Right kidney (tissue), 9 donors: ENCODE measurements around the gene KLHDC3.

Experiments
- DNase-seq: peaks from one replicate; pipeline ENCODE4 v3.0.0-alpha.2; 2016
- long read RNA-seq, 8 donors: transcript quantifications; one replicate each; lab custom pipeline, GENCODE V29; 2026

Gene KLHDC3, protein sequence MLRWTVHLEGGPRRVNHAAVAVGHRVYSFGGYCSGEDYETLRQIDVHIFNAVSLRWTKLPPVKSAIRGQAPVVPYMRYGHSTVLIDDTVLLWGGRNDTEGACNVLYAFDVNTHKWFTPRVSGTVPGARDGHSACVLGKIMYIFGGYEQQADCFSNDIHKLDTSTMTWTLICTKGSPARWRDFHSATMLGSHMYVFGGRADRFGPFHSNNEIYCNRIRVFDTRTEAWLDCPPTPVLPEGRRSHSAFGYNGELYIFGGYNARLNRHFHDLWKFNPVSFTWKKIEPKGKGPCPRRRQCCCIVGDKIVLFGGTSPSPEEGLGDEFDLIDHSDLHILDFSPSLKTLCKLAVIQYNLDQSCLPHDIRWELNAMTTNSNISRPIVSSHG
- long read RNA-seq, donor 1, transcript KLHDC3-202 (11 exons, 1,909 nt) = major isoform, 48 of 56 reads
- long read RNA-seq, donor 1, partial matches to known transcripts = 8 of 56 reads
- long read RNA-seq, donor 1, other reads (novel, unspliced or antisense) = 0 of 56 reads
- long read RNA-seq, donor 2, transcript KLHDC3-202 (11 exons, 1,909 nt) = major isoform, 25 of 30 reads
- long read RNA-seq, donor 2, partial matches to known transcripts = 5 of 30 reads
- long read RNA-seq, donor 2, other reads (novel, unspliced or antisense) = 0 of 30 reads
- long read RNA-seq, donor 3, transcript KLHDC3-202 (11 exons, 1,909 nt) = major isoform, 25 of 39 reads
- long read RNA-seq, donor 3, partial matches to known transcripts = 14 of 39 reads
- long read RNA-seq, donor 3, other reads (novel, unspliced or antisense) = 0 of 39 reads
- long read RNA-seq, donor 4, transcript KLHDC3-202 (11 exons, 1,909 nt) = major isoform, 21 of 64 reads
- long read RNA-seq, donor 4, partial matches to known transcripts = 43 of 64 reads
- long read RNA-seq, donor 4, other reads (novel, unspliced or antisense) = 0 of 64 reads
- long read RNA-seq, donor 5, transcript KLHDC3-202 (11 exons, 1,909 nt) = major isoform, 31 of 31 reads
- long read RNA-seq, donor 5, partial matches to known transcripts = 0 of 31 reads
- long read RNA-seq, donor 5, other reads (novel, unspliced or antisense) = 0 of 31 reads
- long read RNA-seq, donor 6, transcript KLHDC3-202 (11 exons, 1,909 nt) = major isoform, 27 of 38 reads
- long read RNA-seq, donor 6, partial matches to known transcripts = 5 of 38 reads
- long read RNA-seq, donor 6, other reads (novel, unspliced or antisense) = 6 of 38 reads
- long read RNA-seq, donor 7, transcript KLHDC3-202 (11 exons, 1,909 nt) = major isoform, 38 of 62 reads
- long read RNA-seq, donor 7, partial matches to known transcripts = 24 of 62 reads
- long read RNA-seq, donor 7, other reads (novel, unspliced or antisense) = 0 of 62 reads
- long read RNA-seq, donor 8, transcript KLHDC3-202 (11 exons, 1,909 nt) = major isoform, 39 of 39 reads
- long read RNA-seq, donor 8, partial matches to known transcripts = 0 of 39 reads
- long read RNA-seq, donor 8, other reads (novel, unspliced or antisense) = 0 of 39 reads

- DNase-seq = peak; percentile 85
Observed at GRCh38 chr6:43013843-43014433, at the start of gene KLHDC3, which contains the start of gene MEA1. TSS of gene KLHDC3 (plus strand) at chr6:43014249. CDS start at chr6:43017193, 2,944 bp downstream. TSS of gene MEA1 (minus strand) at chr6:43013946. CDS start at chr6:43013813, 133 bp downstream.

DNA sequence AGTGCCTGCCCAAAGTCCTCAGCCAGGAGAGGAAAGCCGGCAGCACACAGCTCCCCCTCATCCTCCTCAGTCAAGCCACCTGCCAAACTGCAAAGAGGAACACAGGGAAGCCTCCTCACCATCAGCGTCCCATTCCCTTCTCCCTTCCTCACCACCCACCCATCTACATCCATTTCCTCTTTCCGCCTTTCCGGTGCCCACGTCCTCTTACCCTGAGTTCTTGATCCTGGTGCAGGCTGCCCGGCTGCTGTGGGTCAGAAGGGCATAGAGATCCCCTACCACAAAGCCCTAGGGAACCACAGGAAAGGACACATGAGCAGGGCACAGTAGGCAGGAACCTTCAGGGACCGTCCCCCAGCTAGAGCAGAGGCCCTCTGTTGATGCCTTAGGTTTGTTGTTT is 47.5 kb upstream of the KLHDC3 start:
- no peak for DNase-seq

GRCh38 chr6:42967228-42967627 is 46.8 kb upstream of the KLHDC3 start:
- DNase-seq = no peak

DNA sequence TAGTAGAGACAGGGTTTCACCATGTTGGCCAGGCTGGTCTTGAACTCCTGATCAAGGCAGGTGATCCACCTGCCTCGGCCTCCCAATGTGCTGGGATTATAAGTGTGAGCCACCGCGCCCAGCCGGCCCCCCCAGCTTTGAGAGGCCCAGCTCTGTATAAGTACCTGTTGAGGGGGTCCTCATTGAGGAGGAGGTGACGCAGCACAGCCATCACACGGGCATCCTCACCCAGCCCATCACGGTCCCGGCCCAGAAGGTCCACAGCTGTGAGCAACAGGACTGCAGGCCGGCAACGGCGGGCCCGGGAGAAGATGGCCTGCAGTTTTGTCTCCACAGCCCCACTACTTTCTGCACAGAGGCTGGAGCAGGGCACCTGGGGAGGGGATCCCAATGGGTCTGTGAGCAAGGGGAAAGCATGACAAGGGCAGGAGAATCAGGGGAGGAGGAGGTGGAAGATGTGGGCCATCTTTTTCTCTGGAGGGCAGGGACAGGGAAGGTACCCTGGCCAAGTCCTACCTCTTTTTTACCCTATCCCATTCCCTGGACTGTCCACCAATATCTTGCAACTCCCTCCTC is 45.8 kb upstream of the KLHDC3 start:
- no peak for DNase-seq

DNA sequence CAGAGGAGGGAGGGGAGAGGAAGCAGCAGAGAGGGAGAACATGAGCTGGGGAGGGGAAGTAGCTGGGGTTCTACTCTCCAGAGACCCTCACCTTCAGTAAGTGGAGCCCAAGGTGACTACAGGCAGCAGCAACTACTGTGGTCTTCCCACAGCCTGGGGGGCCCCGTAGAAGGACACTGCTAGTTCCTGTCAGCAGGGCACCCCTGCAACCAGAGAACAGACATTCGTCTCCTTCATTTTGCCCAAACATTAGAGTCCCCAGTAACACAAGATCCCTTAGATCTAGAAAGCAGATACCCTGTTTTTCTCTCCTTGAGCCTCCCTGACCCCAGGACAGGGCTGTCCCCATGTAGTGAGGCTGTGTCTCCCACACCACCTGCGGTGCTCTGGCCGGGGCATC is 45.3 kb upstream of the KLHDC3 start:
- no peak for DNase-seq

GRCh38 chr6:42969431-42969830 is 44.6 kb upstream of the KLHDC3 start:
- DNase-seq = no peak

- no peak for DNase-seq
Observed at GRCh38 chr6:42969934-42970333, 44.1 kb upstream of the KLHDC3 start.

DNA sequence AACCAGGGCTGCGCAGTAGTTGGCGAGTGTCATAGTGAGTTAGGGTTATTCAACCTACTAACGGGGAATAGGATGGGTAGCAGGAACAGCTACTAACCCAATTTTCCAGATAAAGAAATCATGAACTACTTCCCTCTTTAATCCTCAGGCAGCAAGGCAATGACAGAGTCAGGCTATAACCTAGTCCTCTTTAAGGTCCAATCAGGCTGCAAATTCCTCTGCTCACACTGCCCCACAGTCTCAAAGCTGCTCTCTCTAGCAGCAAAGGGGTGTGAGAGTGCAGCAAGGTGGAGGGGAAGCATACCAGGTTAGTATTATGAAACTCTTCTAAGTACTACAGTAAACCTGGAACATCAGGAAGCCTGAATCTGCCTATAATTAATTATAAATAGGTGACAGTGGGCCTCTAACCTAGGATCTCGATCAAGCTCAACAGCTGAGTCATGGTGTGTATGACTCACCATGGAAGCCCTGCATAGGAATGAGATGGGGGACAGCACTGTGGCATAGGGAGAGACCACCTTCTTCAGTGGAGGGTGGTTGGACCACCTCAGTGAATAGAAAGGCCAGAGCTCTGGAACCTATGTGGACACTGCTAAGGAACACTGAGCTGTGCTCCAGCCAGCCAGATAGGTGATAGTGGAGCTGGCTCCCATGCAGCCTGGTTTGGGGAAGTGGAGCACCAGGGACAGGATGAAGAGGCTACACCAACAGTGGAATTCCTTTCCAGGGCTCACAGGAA is 43.0 kb upstream of the KLHDC3 start:
- no peak for DNase-seq

- no peak for DNase-seq
Observed at GRCh38 chr6:42971746-42972327, 42.2 kb upstream of the KLHDC3 start.

- DNase-seq = no peak
Observed at GRCh38 chr6:42973926-42974325, 40.1 kb upstream of the KLHDC3 start.

GRCh38 chr6:42974919-42975505 is 39.0 kb upstream of the KLHDC3 start:
- DNase-seq = no peak

DNA sequence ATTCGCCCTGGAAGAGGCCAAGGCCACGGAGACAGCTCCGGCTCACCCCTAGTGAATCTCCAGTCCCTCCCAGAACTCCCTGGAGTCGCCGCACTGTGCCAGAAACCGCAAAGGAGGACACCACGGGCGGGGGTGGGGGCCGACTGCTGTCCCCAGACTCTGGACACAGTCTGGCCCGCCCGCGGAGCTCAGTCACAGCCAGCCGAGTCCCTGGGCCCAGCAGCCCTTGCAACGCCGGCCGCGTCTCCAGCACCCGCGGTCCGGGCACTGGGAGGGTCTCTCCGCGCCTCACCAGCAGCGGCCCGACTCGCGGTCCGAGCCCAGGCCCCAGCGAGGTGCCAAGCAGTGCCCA is 35.6 kb upstream of the KLHDC3 start:
- no peak for DNase-seq

- DNase-seq = peak; percentile 91
Observed at GRCh38 chr6:42978839-42979522, 35.1 kb upstream of the KLHDC3 start, which contains the start of gene PEX6. TSS of gene PEX6 (minus strand) at chr6:42979181. CDS start at chr6:42979150, 31 bp downstream.

DNA sequence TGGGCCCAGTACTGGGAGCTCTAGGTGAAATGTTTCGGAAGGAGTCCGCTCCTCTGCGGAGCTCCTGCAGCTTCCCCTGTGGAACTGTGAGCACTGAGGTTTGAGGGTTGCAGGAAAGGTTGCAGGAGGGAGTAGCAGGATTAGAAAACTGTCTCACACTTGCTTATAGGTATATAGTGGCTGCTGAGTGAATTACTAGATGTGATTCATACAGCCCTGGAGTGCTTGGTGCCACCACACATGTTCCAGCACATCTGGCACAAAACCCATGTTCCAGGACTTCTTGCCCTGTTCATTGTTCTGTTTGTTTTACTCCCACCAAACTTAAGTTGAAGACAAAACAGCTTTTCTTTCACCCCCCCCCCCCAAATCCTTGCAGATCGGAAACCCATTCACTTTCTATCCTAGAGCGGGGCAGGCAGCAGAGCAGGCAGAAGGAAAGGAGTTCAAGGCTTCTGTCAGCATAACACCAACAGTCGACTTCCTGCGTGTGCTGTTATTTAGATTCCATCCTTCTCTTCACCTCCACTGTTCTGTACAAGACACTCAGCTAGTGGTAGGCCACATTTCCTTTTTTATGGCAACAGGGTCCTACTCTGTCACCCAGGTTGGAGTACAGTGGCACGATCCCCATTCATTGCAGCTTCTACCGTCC is 34.4 kb upstream of the KLHDC3 start:
- DNase-seq = no peak

GRCh38 chr6:42981836-42982235 is 32.2 kb upstream of the KLHDC3 start:
- no peak for DNase-seq

DNA sequence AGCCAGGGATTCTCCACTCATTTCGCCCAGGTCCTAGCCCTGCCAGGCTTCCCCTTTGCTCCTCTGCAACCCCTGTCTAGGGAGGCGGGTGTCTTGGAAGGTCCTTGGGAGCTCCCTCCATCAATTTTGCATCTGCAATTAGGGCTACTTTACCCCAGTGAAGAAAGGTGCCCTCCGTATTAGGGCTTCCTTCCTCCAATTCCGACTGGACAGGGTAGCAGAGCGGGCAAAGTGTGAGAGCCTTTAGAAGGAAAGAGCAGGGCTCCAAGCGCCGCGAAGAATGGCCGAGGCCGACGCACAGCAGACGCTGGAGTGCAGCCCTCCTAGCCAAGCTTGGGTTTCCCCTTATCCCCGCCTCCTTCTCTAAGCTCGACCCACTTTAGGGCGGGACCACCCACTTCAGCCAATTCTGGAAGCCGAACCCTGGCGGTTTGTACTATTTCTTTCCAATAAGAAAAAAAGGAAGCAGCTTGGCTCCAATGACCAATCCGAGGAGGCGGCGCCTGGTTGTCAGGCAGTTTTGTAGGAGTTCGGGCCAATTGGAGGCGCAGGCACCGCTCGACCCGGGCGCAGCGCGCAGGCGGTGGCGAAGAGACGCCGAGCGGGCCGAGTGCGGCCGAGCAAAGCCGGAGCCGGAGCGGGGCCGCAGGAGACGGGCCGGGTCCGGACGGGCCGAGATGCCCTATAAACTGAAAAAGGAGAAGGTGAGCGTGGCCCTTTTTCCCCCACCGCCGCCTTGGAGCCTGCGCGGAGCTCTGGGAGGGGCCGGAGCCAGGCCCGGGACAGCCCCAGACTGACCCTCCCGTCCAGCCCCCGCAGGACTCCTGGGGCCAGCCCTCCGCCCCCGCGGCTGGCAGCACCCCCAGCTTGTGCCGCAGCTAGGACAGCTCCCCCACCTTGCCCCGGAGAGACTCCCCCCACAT is 29.8 kb upstream of the KLHDC3 start, which contains the start of gene PPP2R5D:
TSS of gene PPP2R5D (plus strand) at position 570 of the 923 bp plus-strand sequence. CDS start at position 678, 108 bp downstream.
- peak; percentile 91 for DNase-seq

DNA sequence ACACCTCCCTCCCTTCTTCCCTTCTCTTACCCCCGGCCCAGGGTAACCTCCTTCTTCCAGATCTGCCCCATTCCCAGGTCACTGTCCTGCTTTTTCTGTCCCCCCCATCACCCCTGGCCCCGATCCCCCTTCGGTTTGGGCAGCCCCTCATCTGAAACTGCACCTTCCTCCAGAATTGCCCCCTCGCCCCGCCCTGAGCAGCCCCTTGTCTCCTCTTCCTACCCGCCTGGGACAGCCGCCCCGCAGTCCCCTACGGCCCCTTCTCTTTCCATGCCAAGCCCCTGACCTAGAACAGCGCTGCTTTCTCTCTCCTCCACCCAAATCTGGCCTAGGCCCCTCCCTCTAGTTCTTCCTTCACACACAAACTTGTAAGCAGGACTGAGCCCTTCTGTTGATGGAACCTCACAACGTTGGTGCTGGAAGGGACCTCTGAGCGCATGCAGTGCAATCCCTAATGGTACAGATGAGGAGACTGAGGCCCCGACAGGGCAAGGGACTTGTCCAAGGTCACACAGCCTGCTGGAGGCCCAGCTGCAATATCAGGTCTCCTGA is 29.0 kb upstream of the KLHDC3 start:
- DNase-seq = peak; percentile 25
